ENCODE results near the gene CLPSL2.
"Not testable (repeated sequence)": the region's sequence is repeated elsewhere in the genome, so short reads cannot be mapped to it uniquely, and the experiment has no call there.

The CLPSL2 gene

DNA sequence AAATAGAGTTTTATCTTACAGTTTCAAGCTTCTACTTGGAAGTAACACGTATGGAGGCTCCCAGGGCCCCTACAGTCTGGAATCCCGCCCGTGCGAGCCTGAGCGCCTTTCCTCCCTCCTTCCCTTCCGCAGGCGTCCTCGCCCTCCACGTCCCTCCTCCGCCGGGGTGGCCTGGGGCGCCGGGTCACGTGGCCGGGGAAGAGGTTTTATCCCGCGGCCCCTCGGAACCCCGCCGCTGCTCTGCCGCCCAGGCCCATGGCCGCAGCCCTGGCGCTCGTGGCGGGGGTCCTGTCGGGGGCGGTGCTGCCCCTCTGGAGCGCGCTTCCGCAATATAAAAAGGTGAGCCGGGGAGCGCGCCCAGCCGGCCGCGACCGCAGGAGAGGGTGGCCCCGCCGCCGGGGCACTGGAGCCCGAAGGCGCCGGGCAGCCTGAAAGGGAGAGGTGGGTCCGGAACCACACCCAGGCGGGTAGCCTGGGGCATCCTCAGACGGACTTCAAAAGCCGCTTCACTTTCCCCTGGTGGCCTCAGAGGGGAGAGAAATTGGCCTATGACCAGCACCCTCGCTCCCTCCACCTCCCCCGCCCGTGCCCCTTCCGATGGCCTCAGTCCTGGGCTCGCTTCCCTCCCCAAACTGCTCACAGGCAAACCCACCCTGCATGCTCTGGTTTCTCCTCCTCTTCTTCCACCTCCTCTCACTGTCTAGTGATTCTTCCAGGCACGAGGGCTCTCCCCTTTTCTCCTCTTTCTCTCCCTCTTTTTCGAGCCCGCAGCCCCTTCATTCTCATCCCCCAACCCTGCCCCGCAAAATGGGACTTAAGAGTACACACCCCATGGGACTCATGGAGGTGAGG lies at the start of gene CLPSL2:
Gene CLPSL2, plus strand, starts transcription at position 235 of the 852 bp plus-strand sequence. Its CDS starts 21 bp downstream, at position 256.
- peak; percentile 34 for DNase-seq (ENCODE audit: low read depth)

- peak; percentile 73 for DNase-seq (ENCODE audit: low read depth)
These were observed 49.0 kb upstream of the CLPSL2 start for GRCh38 chr6:35727231-35727934.

- DNase-seq (ENCODE audit: low read depth) = peak; percentile 90
These were observed 48.3 kb upstream of the CLPSL2 start for GRCh38 chr6:35727935-35728682.

- no peak for DNase-seq (ENCODE audit: low read depth)
These were observed 47.4 kb upstream of the CLPSL2 start for GRCh38 chr6:35728683-35729678.

GRCh38 chr6:35729722-35730121 lies 46.7 kb upstream of the CLPSL2 start:
- no peak for DNase-seq (ENCODE audit: low read depth)

GRCh38 chr6:35730745-35731413 lies 45.5 kb upstream of the CLPSL2 start:
- DNase-seq (ENCODE audit: low read depth) = no peak

GRCh38 chr6:35731414-35731735 lies 45.0 kb upstream of the CLPSL2 start:
- peak; percentile 90 for DNase-seq (ENCODE audit: low read depth)

DNA sequence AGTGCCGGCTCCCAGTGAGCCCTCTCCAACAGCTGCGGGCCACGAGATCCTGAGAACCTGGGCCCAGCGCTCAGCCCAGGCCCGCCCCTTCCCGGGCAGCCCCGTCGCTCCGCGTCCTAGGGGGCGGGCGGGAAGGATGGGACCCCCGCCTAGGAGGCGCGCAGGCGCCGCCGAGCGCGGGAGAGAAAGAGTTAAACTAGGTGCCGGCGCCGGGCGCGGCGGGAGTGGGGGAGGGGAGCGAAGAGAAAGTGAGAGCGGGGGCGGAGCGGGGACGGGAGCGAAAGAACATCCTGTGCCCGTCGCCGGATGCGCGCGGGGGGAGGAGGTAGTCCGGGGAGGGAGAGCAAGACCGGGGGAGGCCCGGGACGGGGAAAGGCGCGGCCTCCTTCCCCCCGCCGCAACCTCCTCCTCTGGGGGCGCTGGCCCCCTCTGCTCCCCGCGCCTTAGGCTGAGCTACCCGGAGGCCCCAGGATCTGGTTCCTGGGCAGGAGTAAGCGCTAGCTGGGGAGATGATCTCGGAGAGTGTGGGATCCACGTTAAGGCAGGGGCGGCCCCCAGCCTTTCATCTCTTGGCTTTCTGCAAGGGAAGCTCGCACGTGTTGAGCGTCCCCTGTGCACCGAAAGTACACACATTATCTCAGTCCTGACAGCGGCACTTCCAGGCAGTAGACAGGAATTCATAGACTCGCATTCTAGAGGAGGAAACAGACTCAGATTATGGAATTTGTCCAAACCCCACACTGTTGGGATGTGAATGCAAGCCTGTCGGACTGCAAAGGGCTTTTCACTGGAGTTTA lies 44.5 kb upstream of the CLPSL2 start:
- DNase-seq (ENCODE audit: low read depth) = peak; percentile 86

- no peak for DNase-seq (ENCODE audit: low read depth)
These were observed 42.8 kb upstream of the CLPSL2 start for GRCh38 chr6:35733633-35734032.

DNA sequence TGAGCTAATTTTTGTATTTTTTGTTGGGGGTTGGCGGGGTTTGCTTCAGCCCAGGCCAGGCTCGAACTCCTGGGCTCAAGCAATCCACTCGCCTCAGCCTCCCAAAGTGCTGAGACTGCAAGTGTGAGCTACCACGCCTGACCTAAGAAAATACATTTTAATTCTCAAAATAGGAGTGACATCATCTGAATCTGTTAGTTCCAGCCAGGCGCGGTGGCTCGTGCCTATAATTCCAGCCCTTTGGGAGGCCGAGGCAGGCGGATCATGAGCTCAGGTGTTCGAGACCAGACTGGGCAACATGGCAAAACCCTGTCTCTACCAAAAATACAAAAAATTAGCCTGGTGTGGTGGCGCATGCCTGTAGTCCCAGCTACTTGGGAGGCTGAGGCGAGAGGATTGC lies 42.1 kb upstream of the CLPSL2 start:
- not testable (repeated sequence) for DNase-seq (ENCODE audit: low read depth)

- no peak for DNase-seq (ENCODE audit: low read depth)
These were observed 40.9 kb upstream of the CLPSL2 start for GRCh38 chr6:35735452-35735851.

GRCh38 chr6:35736253-35736894 lies 40.0 kb upstream of the CLPSL2 start:
- peak; percentile 71 for DNase-seq (ENCODE audit: low read depth)

- DNase-seq (ENCODE audit: low read depth) = no peak
These were observed 39.4 kb upstream of the CLPSL2 start, which contains the start of gene ARMC12 for GRCh38 chr6:35736982-35737412. Gene ARMC12 (plus strand): TSS chr6:35737032. CDS start chr6:35737109, 77 bp downstream.

- peak; percentile 86 for DNase-seq (ENCODE audit: low read depth)
These were observed 38.8 kb upstream of the CLPSL2 start for GRCh38 chr6:35737413-35738211.

- DNase-seq (ENCODE audit: low read depth) = no peak
These were observed 36.5 kb upstream of the CLPSL2 start for GRCh38 chr6:35739645-35740524.

DNA sequence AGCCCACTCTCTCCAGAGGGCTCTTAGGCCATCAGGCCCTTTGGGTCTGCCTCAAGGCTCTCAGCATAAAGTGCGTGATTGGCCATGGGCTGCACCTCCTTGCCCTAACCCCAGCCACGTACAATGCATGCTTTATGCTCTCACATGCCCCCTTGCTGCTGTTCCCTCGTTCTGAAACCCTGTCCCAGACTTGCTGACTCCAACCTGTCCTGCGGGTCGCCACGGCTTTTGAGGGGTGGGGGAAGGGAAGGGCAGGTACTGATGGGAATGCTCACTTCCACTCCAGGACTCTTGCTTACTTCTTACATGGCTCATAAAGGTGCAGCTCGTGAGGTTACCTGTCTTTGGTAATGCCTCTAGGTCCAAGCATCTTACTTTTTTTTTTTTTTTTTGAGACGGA lies 33.6 kb upstream of the CLPSL2 start:
- DNase-seq (ENCODE audit: low read depth) = no peak

GRCh38 chr6:35745509-35745908 lies 30.9 kb upstream of the CLPSL2 start:
- DNase-seq (ENCODE audit: low read depth) = no peak

All from ELR (cell line).